HG03439 (cell line): ENCODE data around the gene RASGEF1C.
"Not testable (repeated sequence)": the region's sequence is repeated elsewhere in the genome, so short reads cannot be mapped to it uniquely, and the experiment has no call there.

Source experiments
- ATAC-seq: cut with Tn5 transposase; IDR thresholded peaks from one replicate; pipeline ENCODE4 v1.9.1; 2021; ENCODE audit warnings: mild to moderate bottlenecking, moderate library complexity; ENCODE audit not compliant: unreplicated experiment

RASGEF1C gene

DNA sequence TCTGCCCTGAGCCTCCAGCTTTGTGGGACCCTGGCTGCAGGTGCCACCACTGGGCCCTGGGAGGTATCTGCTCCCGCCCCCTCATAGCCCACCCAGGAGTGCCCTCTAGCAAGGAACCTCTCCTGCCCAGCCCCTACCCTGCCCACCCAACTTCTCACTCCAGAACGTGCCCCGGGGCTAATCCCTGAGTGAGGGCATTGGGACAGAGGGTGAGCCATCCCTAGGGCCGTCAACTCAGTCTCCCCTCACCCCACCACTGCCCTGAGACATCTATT is 2.7 kb upstream of the RASGEF1C start:
- ATAC-seq = no peak

DNA sequence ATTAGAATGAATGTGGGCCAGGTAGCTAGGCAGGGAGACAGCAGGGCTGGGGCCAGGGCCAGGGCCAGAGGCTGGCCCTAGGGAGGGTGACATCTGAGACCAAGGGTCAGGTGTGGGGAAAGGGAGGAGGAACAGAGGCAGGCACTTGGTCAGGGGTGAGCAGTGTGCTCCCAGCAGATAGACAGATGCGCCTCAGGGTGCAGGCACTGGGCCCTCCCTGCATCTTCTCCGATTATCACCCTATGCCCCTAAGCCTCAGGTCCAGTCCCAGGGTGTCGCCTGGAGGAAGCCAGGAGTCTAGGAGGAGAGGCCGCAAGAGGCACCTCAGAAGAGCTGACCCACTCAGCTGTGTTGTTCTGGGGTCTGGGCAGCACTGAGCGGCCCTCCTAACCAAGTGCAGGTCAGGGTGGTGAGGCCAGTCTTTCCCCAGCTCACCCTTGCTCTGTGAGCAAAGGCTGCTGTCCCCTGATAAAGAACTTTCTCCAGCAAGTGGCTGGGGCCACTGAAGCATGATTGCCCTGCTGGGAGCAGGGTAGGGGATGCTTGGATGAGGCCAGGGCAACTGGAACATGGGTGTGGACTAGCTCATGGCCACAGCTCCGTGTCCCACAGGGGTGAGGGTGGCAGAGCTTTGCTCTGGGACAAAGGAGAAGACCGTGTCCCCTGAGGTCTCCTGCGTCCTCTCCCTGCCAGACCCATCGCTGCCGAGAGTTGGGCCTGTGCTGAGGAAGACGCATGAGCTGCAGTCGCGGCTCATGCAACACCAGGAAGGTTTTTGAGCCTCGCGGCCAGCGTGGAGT is 2.1 kb upstream of the RASGEF1C start:
- no peak for ATAC-seq

DNA sequence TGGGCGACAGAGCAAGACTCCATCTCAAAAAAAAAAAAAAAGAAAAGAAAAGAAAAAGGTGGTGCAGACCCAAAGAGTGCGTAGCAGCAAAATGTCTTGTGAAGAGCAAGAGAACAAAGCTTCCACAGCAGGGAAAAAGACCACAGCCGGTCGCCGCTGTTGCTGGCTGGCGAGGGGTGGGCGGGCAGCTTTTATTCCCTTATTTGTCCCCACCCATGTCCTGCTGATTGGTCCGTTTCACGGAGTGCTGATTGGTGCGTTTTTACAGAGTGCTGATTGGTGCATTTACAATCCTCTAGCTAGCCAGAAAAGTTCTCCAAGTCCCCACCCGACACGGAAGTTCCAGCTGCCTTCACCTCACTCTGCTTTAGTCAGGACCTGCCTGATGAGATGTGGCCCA is 1.1 kb upstream of the RASGEF1C start:
- not testable (repeated sequence) for ATAC-seq

- no peak for ATAC-seq
Observed at GRCh38 chr5:180208435-180209081, 453 bp downstream of the RASGEF1C start.

DNA sequence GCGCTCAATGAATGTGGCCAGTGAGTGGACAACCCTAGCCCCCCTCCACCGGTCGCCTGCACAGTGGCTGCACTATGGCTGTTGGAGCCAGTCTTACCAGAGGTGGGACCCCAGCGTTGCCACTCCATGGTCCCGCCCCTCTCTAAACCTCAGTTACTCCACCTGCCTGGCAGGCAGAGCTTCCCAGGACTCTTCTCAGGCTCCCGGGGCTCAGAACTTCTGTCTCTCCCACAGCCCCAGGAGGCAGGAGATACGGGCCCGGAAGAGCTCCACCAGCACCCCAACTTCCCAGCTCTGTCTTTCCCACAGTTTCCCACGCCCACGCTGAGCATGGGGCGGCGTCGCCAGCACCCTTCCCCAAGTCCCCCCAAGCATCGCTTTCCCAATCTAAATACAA is 975 bp downstream of the RASGEF1C start:
- no peak for ATAC-seq

DNA sequence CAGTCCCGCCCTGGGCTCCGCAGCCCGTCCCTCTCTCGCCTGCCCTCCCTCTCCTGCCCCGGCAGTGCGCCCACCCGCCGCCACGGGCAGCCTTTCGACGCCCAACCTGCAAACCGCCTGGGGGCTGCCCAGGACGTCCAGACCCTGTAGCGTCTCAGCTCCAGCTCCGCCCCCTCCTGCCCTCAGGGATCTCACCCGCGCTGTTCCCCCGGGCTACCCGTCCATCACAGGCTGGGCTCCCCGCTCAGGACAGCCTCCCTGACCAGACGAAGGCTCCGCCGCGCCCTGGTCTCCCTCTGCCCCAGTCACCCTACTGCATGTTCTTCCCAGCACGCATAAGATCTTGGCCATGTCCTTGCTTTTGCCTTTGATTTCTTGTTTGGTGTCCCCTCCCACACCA is 1.4 kb downstream of the RASGEF1C start:
- ATAC-seq = no peak

DNA sequence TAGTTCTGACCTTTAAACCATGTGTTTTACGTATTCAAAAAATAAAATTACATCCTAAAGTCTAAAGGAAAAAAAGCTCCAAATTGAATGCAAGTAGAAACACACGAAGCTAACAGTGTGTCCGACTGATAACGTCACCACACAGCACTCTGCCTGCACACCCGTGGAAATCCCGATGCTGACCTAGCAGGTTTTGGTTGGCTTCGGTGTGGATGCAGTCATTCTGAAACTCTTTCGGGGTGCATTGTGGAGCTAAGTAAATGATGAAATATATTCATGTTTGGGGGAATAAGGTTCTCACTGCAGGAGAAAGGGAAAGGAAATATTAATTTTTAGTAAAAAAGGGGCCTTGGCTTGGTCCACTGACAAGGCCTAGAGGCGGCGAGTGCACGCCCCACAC is 2.0 kb downstream of the RASGEF1C start:
- no peak for ATAC-seq

DNA sequence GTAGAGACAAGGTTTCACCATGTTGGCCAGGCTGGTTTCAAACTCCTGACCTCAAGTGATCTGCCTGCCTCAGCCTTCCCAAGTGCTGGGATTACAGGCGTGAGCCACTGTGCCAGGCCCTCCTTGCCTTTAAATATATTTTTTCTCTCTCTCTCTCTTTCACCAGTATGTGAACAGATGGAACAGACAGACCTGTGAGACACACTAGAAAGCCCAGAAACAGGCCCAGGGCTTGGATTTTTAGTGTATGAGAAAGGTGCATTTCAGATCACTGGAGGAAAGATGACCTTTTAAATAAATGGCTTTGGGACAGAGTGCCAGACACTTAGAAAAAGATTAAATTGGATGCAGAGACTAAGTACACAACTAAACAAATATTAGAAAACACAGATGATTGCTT is 3.1 kb downstream of the RASGEF1C start:
- no peak for ATAC-seq

DNA sequence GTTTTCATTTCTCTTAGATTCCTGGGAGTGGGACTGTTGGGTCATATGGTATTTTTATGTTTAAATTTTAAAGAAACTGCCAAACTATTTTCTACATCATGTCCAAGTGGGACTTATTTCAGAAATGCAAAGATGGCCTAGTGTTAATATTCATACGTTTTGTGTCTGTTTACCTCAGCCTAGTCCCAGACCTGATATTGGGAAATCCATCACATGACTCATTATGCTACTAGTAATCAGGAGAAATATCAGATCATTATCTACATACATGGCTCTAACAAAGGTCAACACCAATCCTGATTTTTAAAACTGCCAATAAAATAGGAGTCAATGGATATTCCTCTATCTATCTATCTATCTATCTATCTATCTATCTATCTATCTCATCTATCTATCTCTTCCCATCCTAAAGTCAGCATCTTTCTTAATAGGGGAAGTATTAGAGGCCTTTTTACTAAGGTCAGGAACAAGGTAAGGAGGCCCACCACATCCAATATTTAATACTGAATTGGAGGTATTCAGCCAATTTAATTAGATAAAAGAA is 4.7 kb downstream of the RASGEF1C start:
- no peak for ATAC-seq

GRCh38 chr5:180202939-180203573 is 6.0 kb downstream of the RASGEF1C start:
- no peak for ATAC-seq

DNA sequence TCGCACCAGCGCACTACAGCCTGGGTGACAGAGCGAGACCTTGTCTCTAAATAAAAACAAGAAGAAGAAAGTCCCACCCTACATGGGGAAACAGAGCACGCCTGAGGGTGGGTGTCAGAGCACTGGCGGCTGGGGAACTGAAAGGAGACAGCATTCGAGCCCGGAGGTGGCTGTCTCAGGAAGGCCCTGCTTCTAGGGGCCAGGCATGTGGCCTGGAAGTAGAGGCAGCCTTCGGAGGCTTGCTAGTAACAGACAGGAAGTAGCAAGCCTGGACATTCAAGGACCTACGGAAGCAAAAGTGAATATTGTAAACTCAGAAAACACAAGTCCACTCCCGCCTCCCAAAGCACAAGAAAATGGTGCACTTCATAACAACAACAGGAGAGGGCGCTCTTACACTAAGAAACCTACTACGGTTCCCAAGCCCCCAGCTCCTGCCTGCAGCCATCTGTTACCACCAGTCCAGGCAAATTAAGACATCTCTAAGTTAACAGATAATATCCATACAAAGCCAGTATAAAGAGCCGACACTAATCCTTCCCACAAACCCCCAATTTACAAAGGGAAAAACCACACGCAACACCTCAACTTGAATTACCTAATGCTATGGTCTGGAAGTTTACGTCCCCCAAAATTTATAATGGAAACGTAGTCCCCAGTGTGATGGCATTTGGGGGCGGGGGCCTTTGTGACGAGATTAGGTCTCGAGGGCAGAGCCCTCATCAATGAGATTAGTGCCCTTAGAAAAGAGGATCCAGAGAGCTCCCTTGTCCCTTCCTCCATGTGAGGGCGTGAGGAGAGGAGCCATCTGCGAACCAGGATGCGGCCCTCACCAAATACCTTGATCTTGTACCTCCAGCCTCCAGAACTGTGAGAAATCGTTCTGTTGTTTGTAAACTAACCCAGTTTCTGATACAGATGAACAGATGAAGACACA is 7.7 kb downstream of the RASGEF1C start:
- no peak for ATAC-seq

DNA sequence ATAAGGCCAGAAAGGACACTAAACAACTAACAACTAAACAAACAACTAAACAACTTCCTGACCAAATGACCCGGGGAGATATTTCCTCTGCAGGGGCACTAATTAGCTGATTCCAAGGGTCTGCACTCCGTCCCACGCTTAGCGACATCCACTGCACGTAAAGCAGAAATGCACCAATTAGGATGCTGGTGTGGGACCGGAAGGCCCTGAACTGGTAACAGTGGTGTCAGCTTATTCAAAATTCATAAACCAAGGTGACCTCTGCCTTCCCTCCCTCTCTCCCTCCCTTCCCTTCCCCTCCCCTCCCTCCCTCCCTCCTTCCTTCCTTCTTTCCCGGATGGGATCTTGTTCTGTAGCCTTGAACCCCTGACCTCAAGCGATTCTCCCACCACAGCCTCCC is 9.6 kb downstream of the RASGEF1C start:
- no peak for ATAC-seq

- ATAC-seq = no peak
Observed at GRCh38 chr5:180198208-180198607, 10.8 kb downstream of the RASGEF1C start.

- ATAC-seq = no peak
Observed at GRCh38 chr5:180197016-180197702, 11.9 kb downstream of the RASGEF1C start.

DNA sequence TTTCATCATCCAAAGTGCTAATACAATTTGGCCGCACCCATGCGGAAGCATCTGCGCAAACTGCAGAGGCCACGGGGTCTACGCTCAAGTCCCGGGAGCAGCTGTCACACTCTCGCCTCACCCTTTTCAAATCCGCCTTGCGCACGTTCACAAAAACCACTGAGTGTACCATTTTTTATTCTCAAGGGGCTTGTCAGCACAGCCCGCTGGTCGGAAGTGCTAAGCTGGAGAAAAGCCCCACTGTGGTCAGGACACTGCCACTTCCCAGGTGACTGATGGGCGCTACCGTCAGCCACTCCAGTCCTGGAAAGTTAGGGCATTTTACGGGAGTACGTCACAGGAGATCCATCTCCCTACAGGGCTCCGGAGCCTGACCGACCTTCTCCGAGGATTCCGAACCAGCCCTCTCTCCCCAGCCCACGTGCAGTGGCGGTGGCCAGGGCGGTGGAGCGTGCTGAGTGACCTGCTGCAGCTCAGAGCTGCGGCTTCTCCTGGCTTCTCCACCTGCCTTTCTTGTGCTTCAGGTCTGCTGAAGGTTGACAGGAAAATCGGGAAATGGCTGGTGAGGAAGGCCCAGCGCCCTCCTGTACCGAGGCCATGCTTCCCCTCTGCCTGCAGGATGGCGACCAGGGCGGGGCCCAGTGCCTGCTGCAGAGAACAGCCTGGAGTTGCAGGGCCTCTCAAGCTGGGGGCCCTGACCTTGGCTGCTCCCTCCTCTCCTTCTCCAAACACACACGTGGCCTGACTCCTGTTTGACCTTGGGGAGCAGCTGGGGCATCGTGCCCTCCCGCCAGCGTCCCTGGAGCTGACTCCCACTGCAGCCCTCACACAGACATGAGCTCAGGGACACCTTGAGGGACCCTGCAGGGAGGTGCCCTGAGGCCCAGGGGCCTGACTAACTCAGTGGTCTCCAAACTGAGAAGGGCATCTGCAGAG is 14.3 kb downstream of the RASGEF1C start:
- no peak for ATAC-seq

GRCh38 chr5:180193749-180194375 is 15.1 kb downstream of the RASGEF1C start:
- no peak for ATAC-seq

- ATAC-seq = no peak
Observed at GRCh38 chr5:180191716-180192115, 17.3 kb downstream of the RASGEF1C start.

DNA sequence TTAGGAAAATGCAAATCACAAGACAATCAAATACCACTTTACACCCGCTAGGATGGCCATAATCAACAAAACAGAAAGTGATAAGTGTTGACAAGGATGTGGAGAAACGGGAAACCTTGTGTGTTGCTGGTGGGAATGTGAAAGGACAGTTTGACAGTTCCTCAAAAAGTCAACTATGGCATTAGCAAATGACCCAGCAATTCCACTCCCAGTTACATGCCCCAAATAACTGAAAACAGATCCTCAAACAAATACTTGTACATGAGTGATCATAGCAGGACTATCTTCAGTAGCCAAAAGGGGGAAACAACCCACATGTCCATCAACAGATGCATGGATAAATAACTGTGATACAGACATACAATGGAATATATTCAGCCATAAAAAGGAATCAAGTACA is 21.2 kb downstream of the RASGEF1C start:
- no peak for ATAC-seq

DNA sequence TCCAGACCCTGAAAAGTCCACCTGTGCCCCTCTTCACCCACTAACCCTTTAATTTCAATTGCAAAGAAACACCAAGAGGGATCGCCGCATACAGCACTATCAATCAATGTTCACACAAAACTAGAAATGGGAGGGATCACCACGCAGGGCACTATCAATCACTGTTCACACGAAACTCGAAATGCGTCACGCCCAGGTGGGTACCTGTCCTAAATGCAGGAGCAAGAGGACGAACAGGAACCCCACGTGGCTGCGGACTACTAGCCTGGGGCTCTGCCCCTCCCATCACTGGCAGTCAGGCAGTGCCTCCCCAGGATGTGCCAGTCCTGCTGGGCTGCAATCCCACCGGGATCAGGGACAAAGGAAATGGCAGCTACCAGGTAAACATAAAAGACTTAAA is 28.2 kb downstream of the RASGEF1C start:
- ATAC-seq = no peak
